Measurements from ENCODE around the gene IFIT1B. TPM values are rescaled to one million over a fixed set of nuclear protein-coding genes. Genes with fewer than 3 reads are reported as not detected.

IFIT1B gene
- total and polyA plus RNA-seq, 9 of the 15 experiments (the other 6 are each of a cell fraction or from before 2014, with no cell fraction given) = not detected

DNA sequence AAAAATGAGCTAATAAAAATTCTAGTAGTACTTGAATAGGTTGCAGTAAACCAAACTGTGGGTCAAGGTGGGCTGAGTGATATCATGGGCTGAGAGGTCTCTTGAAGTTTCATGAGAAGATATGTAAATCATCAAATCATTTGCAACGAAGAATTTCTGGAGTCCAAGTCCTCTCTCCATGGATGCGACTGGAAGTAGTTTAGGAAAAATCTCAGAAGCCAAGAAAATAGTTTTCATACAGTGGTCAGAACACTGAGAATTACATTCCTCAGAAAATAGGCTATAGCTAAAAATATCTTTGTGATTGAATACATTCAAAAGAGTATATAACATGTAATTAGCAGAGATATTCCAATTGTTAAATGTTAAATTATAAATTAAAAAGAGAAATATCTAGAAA is 10.9 kb downstream of the IFIT1B start:
- H3K79me2 ChIP-seq (ENCODE audit: control insufficient read depth, insufficient read depth, low read length) = no peaks in the 10 kb centered on the region
- ChIA-PET POLR2A (interaction anchor here (0.6 kb wide), 1 partner anchor 9 kb away, joined by 3 read pairs; no protein-coding TSS in a partner anchor), CTCF (ENCODE audit: low intra/inter-chr PET ratio) (interaction anchor here (1.0 kb wide), 1 partner anchor 171 kb away, joined by 5 read pairs; no protein-coding TSS in a partner anchor)
- H3K9ac ChIP-seq (ENCODE audit: insufficient read depth in 1 of 2, low read depth in 2 of 2, low read length in 2 of 2) = no peak overlapping the region
- no peaks in the 10 kb centered on the region for H3K36me3 ChIP-seq (ENCODE audit: control insufficient read depth, insufficient read depth, low read length)
- in situ Hi-C loops (cut with MboI) = no loop called here
- no peak overlapping the region for H2AFZ ChIP-seq (ENCODE audit: low read depth, low read length)
- DNase-seq (ENCODE audit: extremely low read depth in 1 of 4, low spot score in 3 of 4) = no peak
- peaks cover 0 to 8% of the 10 kb centered on the region in 2 experiments; a peak in 3 of 5 replicates for H3K4me1 ChIP-seq (replicated peaks in 1 of 2; ENCODE audit: control insufficient read depth in 2 of 2, insufficient read depth in 2 of 2, low read length in 2 of 2)
- no peaks in the 10 kb centered on the region for H3K9me1 ChIP-seq (ENCODE audit: control insufficient read depth, insufficient read depth, low read length)
- H3K9me3 ChIP-seq (replicated peaks; ENCODE audit: control insufficient read depth, insufficient read depth, low read depth, low read length) = no peaks in the 10 kb centered on the region
- H3K4me2 ChIP-seq (ENCODE audit: insufficient read depth, low read length) = no peak overlapping the region
- TF ChIP-seq RUNX1 (IDR thresholded peaks at IDR 0.05; ENCODE audit: low read depth) (no peak), KAT2B (IDR thresholded peaks at IDR 0.05; ENCODE audit: low read depth, low read length) (no peak), KDM5B (IDR thresholded peaks at IDR 0.05; ENCODE audit: insufficient replicate concordance, low read depth, low read length) (no peak), MTA2 (IDR thresholded peaks at IDR 0.05; ENCODE audit: low read depth) (no peak), FOXA3 (CRISPR knock-in tag; conservative IDR thresholded peaks at IDR 0.05 in 1 of 2, IDR thresholded peaks at IDR 0.05 in 1 of 2) (no peak), PHB2 (IDR thresholded peaks at IDR 0.05; ENCODE audit: low read depth) (no peak), MAFF (IDR thresholded peaks at IDR 0.05; ENCODE audit: low read length) (no peak), SAP30 (IDR thresholded peaks at IDR 0.05; ENCODE audit: borderline replicate concordance, insufficient read depth, low read depth, low read length, poor library complexity, severe bottlenecking) (no peak), PHB (CRISPR knock-in tag; IDR thresholded peaks at IDR 0.05) (no peak), TCFL5 (CRISPR knock-in tag; conservative IDR thresholded peaks at IDR 0.05) (no peak), ZNF696 (CRISPR knock-in tag; conservative IDR thresholded peaks at IDR 0.05) (no peak), NR3C1 (CRISPR knock-in tag; IDR thresholded peaks at IDR 0.05) (no peak), RBFOX2 (IDR thresholded peaks at IDR 0.05; ENCODE audit: low read depth, low read length) (no peak), RFX1 (IDR thresholded peaks at IDR 0.05) (no peak)
- ATAC-seq = no peak
- H3K4me3 ChIP-seq = no peak overlapping the region
- no peak overlapping the region for H3K27ac ChIP-seq (ENCODE audit: extremely low read depth, low read depth, low read length)
- WGBS (ENCODE audit: insufficient coverage, low coverage, missing lambda C conversion rate) = 22% methylated on average over 2 of the region's 2 CpGs
- no peaks in the 10 kb centered on the region for H3K27me3 ChIP-seq (ENCODE audit: control insufficient read depth in 2 of 2, insufficient read depth in 2 of 2, low read length in 2 of 2)
- intact Hi-C loops (cut with micrococcal nuclease) = loop anchor here (1.0 kb wide), 1 partner anchor 96 kb away; no protein-coding TSS in a partner anchor
- no peaks in the 10 kb centered on the region for H4K20me1 ChIP-seq (replicated peaks; ENCODE audit: control insufficient read depth, insufficient read depth, low read length)
- FAIRE-seq = no peak
- BruUV-seq (replicated peaks) = no TSS peak

Data from K562 (cell line).